ENCODE results near the gene CLDN9. TPM values are rescaled to one million over a fixed set of nuclear protein-coding genes. Genes with fewer than 3 reads are reported as not detected.

CLDN9 gene
- total and polyA plus RNA-seq, 7 donors = 0.28 TPM; not detected in 6

DNA sequence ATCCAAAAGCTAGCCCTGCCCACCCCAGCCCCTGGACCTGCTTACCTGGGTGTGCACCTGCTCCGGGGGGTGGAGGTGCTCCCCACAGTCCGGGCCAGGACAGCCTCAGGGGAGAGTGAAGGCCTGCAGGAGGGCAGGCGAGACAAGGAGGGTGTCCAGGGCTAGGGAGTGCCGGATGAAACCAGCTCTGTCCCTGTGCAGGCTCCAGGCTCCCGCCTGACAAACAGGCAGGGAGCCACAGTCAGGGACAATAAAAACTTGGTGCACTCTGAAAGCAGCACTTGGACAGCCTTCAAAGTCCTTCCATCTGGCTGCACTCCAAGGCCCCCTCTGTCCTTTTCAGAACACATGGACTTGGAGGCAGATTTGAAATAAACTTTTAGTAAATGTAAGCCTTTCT, 39.6 kb upstream of the CLDN9 start:
- H3K4me3 ChIP-seq = no peak overlapping the region
- H3K27ac ChIP-seq = no peak overlapping the region
- intact Hi-C loops (cut with DNase I) = no loop called here
- 38 to 85% methylated on average over 5 of the region's 5 CpGs for WGBS, 2 donors
- H3K4me1 ChIP-seq = peaks cover 0 to 22% (median 21%) of the 10 kb centered on the region in 4 donors
- no peak for TF ChIP-seq CTCF (IDR thresholded peaks at IDR 0.05)
- TF ChIP-seq POLR2AphosphoS5 (IDR thresholded peaks at IDR 0.05) = no peak
- no peak for TF ChIP-seq EP300 (IDR thresholded peaks at IDR 0.05)
- no peak for TF ChIP-seq POLR2A (IDR thresholded peaks at IDR 0.05)
- DNase-seq = no peak
- peaks cover 2 to 34% (median 19%) of the 10 kb centered on the region in 3 donors for H3K27me3 ChIP-seq
- H3K36me3 ChIP-seq = no peaks in the 10 kb centered on the region
- no peaks in the 10 kb centered on the region for H3K9me3 ChIP-seq

- Histone ChIP-seq H3K36me3 (no peaks in the 10 kb centered on the region), H3K27ac (no peak overlapping the region), H3K4me3 (no peak overlapping the region), H3K9me3 (no peaks in the 10 kb centered on the region), H3K4me1 (peaks cover 0 to 17% (median 15%) of the 10 kb centered on the region in 4 donors), H3K27me3 (peaks cover 0 to 34% (median 13%) of the 10 kb centered on the region in 3 donors)
- intact Hi-C loops (cut with DNase I) = no loop called here
- 85 to 87% methylated on average over 17 of the region's 17 CpGs for WGBS, 2 donors
- no peak for DNase-seq
- TF ChIP-seq EP300 (IDR thresholded peaks at IDR 0.05) = no peak
- TF ChIP-seq CTCF (IDR thresholded peaks at IDR 0.05) = no peak
- TF ChIP-seq POLR2AphosphoS5 (IDR thresholded peaks at IDR 0.05) = no peak
- TF ChIP-seq POLR2A (IDR thresholded peaks at IDR 0.05) = no peak
Measured at GRCh38 chr16:2973605-2974318, 39.0 kb upstream of the CLDN9 start.

GRCh38 chr16:2974319-2975056, 38.2 kb upstream of the CLDN9 start:
- no peak overlapping the region for H3K27ac ChIP-seq
- peaks cover 4 to 39% (median 16%) of the 10 kb centered on the region in 3 donors for H3K27me3 ChIP-seq
- H3K4me3 ChIP-seq = no peak overlapping the region
- no peaks in the 10 kb centered on the region for H3K36me3 ChIP-seq
- WGBS, 2 donors = 92 to 95% methylated on average over 15 of the region's 15 CpGs
- H3K9me3 ChIP-seq = no peaks in the 10 kb centered on the region
- H3K4me1 ChIP-seq = peaks cover 0 to 13% (median 11%) of the 10 kb centered on the region in 4 donors
- DNase-seq = no peak
- intact Hi-C loops (cut with DNase I) = no loop called here
- TF ChIP-seq CTCF (IDR thresholded peaks at IDR 0.05) (no peak), POLR2A (IDR thresholded peaks at IDR 0.05) (no peak), EP300 (IDR thresholded peaks at IDR 0.05) (no peak), POLR2AphosphoS5 (IDR thresholded peaks at IDR 0.05) (no peak)

DNA sequence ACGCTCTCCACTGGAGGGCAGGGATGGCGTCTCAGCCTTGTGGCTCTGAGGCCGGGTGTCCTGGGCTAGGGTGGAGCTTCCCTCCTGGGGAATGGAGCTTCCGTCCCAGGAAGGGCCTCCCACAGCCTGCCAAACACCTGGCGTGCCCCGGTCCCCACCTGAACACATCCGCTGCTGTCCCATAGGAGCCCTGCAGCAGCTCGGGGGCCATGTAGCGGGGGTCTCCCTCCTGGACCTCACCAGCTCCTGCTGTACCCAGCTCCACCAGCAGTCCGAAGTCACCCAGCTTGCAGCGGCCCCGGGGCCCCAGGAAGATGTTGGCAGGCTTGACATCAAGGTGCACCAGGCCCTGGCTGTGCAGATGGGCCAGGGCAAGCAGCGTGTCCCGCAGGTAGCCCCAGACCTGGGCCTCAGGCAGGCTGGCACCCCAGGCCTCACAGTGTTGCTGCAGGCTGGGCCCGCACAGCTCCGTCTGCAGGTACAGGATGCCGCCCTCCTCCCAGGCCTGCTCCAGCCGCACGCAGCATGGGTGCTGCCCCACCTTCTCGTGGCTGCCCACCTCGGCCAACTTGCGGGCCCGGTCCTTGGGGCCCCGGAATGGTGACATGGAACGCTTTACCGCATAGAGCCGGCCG, 37.4 kb upstream of the CLDN9 start:
- H3K36me3 ChIP-seq = no peaks in the 10 kb centered on the region
- intact Hi-C loops (cut with DNase I) = no loop called here
- DNase-seq = no peak

More for the DNA sequence above, 37.4 kb upstream of the CLDN9 start:
- Histone ChIP-seq H3K27me3 (peaks cover 7 to 38% (median 13%) of the 10 kb centered on the region in 3 donors), H3K27ac (no peak overlapping the region), H3K4me3 (no peak overlapping the region), H3K4me1 (peaks cover 0 to 12% (median 10%) of the 10 kb centered on the region in 4 donors), H3K9me3 (no peaks in the 10 kb centered on the region)
- TF ChIP-seq POLR2A (IDR thresholded peaks at IDR 0.05) = no peak
- TF ChIP-seq CTCF (IDR thresholded peaks at IDR 0.05) = no peak
- no peak for TF ChIP-seq POLR2AphosphoS5 (IDR thresholded peaks at IDR 0.05)
- TF ChIP-seq EP300 (IDR thresholded peaks at IDR 0.05) = no peak
- 94 to 95% methylated on average over 28 of the region's 28 CpGs for WGBS, 2 donors

Measured in sigmoid colon (tissue), 7 donors.